Loucy (cell line): ENCODE measurements around the gene C19orf18.

Experiments
- H2AFZ ChIP-seq: fragments of 200-600 bp; sonication (generic); 2 replicates; pipeline ENCODE4 v1.6.0; 2016; ENCODE audit warnings: antibody characterized with exemption, mild to moderate bottlenecking, low read length, moderate library complexity
- H3F3A ChIP-seq: fragments of 200-600 bp; 2 replicates; pipeline ENCODE4 v1.6.0; 2016; ENCODE audit warnings: antibody characterized with exemption, low read depth, mild to moderate bottlenecking
- H3K27me3 ChIP-seq: fragments of 200-600 bp; sonication (generic); 2 replicates; pipeline ENCODE4 v1.6.1; 2014; ENCODE audit warnings: low read length, mild to moderate bottlenecking; ENCODE audit not compliant: insufficient read depth, poor library complexity, severe bottlenecking
- H3K36me3 ChIP-seq: fragments of 200-600 bp; sonication (generic); 2 replicates; pipeline ENCODE4 v1.6.1; 2016; ENCODE audit warnings: low read length; ENCODE audit not compliant: insufficient read depth
- H3K4me1 ChIP-seq: fragments of 200-600 bp; sonication (generic); 2 replicates; pipeline ENCODE4 v1.5.1; 2014; ENCODE audit warnings: low read length, mild to moderate bottlenecking; ENCODE audit not compliant: insufficient read depth, poor library complexity, severe bottlenecking
- H3K4me2 ChIP-seq: fragments of 200-600 bp; sonication (generic); 2 replicates; pipeline ENCODE4 v1.6.0; 2014; ENCODE audit warnings: antibody characterized with exemption, low read length, low read depth, mild to moderate bottlenecking; ENCODE audit not compliant: poor library complexity, severe bottlenecking
- H3K4me3 ChIP-seq: fragments of 200-600 bp; sonication (generic); 2 replicates; pipeline ENCODE4 v1.5.1; 2014; ENCODE audit warnings: low read length, mild to moderate bottlenecking, mixed read lengths; ENCODE audit not compliant: poor library complexity, severe bottlenecking
- H3K79me2 ChIP-seq: fragments of 200-600 bp; sonication (generic); 2 replicates; pipeline ENCODE4 v1.6.1; 2014; ENCODE audit warnings: low read length; ENCODE audit not compliant: insufficient read depth
- H3K9ac ChIP-seq: fragments of 200-600 bp; sonication (generic); 2 replicates; pipeline ENCODE4 v1.6.0; 2014; ENCODE audit warnings: mild to moderate bottlenecking, low read depth, low read length, moderate library complexity; ENCODE audit not compliant: poor library complexity, severe bottlenecking
- H3K9me2 ChIP-seq: fragments of 200-600 bp; sonication (generic); replicated peaks from 2 replicates; pipeline ENCODE4 v1.6.1; 2016; ENCODE audit warnings: low read depth, low read length, mixed read lengths
- H3K9me3 ChIP-seq: fragments of 200-600 bp; sonication (generic); 2 replicates; pipeline ENCODE4 v1.6.1; 2014; ENCODE audit warnings: mild to moderate bottlenecking, antibody characterized with exemption, low read length, low read depth; ENCODE audit not compliant: insufficient read depth
- H4K20me1 ChIP-seq: fragments of 200-600 bp; sonication (generic); 2 replicates; pipeline ENCODE4 v1.6.0; 2014; ENCODE audit warnings: antibody characterized with exemption, low read length, mild to moderate bottlenecking; ENCODE audit not compliant: insufficient read depth, poor library complexity, severe bottlenecking
- CTCF ChIP-seq: fragments of 200-600 bp; sonication (generic); conservative IDR thresholded peaks from 2 replicates; pipeline ENCODE4 v1.5.1; 2014; ENCODE audit warnings: mild to moderate bottlenecking, antibody characterized with exemption, low read length
- EZH2phosphoT487 ChIP-seq: fragments of 200-600 bp; IDR thresholded peaks from 2 replicates; pipeline ENCODE4 v1.6.1; 2018; ENCODE audit warnings: antibody characterized with exemption, mild to moderate bottlenecking, moderate library complexity, borderline replicate concordance

The C19orf18 gene

GRCh38 chr19:57947088-57947418, 27.3 kb downstream of the C19orf18 start:
- peak overlapping the region; percentile 97 for H3K9ac ChIP-seq
- peak overlapping the region; percentile 100 for H3K4me3 ChIP-seq
- no peak for TF ChIP-seq EZH2phosphoT487
- no peak for TF ChIP-seq CTCF
- H3K27me3 ChIP-seq, result peaks cover 5% of the 10 kb centered on the region
- H2AFZ ChIP-seq, result peak overlapping the region; percentile 71
- H3F3A ChIP-seq, result no peaks in the 10 kb centered on the region
- H3K4me2 ChIP-seq, result peak overlapping the region; percentile 98
- H3K79me2 ChIP-seq, result peaks cover 52% of the 10 kb centered on the region
- no peaks in the 10 kb centered on the region for H3K9me2 ChIP-seq
- H3K9me3 ChIP-seq, result peaks cover 2% of the 10 kb centered on the region; the same call in 1 of the 2 replicates
- H3K36me3 ChIP-seq, result peaks cover 21% of the 10 kb centered on the region
- H3K4me1 ChIP-seq, result peaks cover 17% of the 10 kb centered on the region
- peaks cover 29% of the 10 kb centered on the region for H4K20me1 ChIP-seq

- peaks cover 29% of the 10 kb centered on the region for H4K20me1 ChIP-seq
- H3K9me3 ChIP-seq, result peaks cover 5% of the 10 kb centered on the region; the same call in 1 of the 2 replicates
- H3K79me2 ChIP-seq, result peaks cover 60% of the 10 kb centered on the region
- H3K27me3 ChIP-seq, result peaks cover 5% of the 10 kb centered on the region
- peak overlapping the region; percentile 98 for H3K4me2 ChIP-seq
- H3K4me3 ChIP-seq, result peak overlapping the region; percentile 100
- peak overlapping the region; percentile 97 for H3K9ac ChIP-seq
- no peaks in the 10 kb centered on the region for H3F3A ChIP-seq
- no peak overlapping the region for H2AFZ ChIP-seq
- TF ChIP-seq EZH2phosphoT487, result no peak
- no peak for TF ChIP-seq CTCF
- H3K36me3 ChIP-seq, result peaks cover 29% of the 10 kb centered on the region
- H3K4me1 ChIP-seq, result peaks cover 17% of the 10 kb centered on the region
- H3K9me2 ChIP-seq, result no peaks in the 10 kb centered on the region
Measured at GRCh38 chr19:57946316-57946715, 28.0 kb downstream of the C19orf18 start.

GRCh38 chr19:57941593-57941992, 32.7 kb downstream of the C19orf18 start:
- peaks cover 22% of the 10 kb centered on the region for H4K20me1 ChIP-seq
- H3K4me1 ChIP-seq, result peaks cover 17% of the 10 kb centered on the region
- H3K36me3 ChIP-seq, result peaks cover 43% of the 10 kb centered on the region
- no peaks in the 10 kb centered on the region for H3K27me3 ChIP-seq
- no peaks in the 10 kb centered on the region for H3K9me2 ChIP-seq
- no peak overlapping the region for H3K4me2 ChIP-seq
- H3K9me3 ChIP-seq, result peaks cover 5% of the 10 kb centered on the region; the same call in 1 of the 2 replicates
- H3K4me3 ChIP-seq, result no peak overlapping the region
- TF ChIP-seq EZH2phosphoT487, result no peak
- no peak for TF ChIP-seq CTCF
- no peaks in the 10 kb centered on the region for H3F3A ChIP-seq
- peaks cover 61% of the 10 kb centered on the region for H3K79me2 ChIP-seq
- no peak overlapping the region for H2AFZ ChIP-seq
- H3K9ac ChIP-seq, result no peak overlapping the region
